GM18870 (cell line): ENCODE measurements around the gene ARHGAP26.

Source experiments
- ATAC-seq: cut with Tn5 transposase; IDR thresholded peaks from one replicate; pipeline ENCODE4 v1.9.1; 2021; ENCODE audit warnings: moderate library complexity; ENCODE audit not compliant: unreplicated experiment

The ARHGAP26 gene

DNA sequence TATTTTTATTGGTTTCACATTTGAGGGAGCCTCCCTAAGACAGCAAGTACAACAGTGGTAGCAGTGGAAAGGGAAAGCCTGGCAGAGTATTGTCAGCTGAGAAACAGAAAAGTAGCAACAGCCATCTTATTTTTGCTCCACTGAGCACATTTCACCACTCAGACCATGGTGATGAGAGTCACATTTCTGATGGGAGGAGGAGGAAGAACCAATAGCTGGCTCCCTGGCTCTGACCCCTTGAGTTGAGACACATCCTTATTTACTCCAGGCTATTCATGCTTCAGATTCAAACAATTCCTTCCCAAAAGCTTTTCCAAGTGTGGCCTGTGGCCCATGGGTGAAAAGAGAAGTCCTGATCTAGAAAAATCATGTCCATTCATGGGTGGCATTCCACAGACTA, 236.3 kb downstream of the ARHGAP26 start:
- ATAC-seq, result no peak

- ATAC-seq, result no peak
Measured at GRCh38 chr5:143008032-143008431, 237.9 kb downstream of the ARHGAP26 start.

DNA sequence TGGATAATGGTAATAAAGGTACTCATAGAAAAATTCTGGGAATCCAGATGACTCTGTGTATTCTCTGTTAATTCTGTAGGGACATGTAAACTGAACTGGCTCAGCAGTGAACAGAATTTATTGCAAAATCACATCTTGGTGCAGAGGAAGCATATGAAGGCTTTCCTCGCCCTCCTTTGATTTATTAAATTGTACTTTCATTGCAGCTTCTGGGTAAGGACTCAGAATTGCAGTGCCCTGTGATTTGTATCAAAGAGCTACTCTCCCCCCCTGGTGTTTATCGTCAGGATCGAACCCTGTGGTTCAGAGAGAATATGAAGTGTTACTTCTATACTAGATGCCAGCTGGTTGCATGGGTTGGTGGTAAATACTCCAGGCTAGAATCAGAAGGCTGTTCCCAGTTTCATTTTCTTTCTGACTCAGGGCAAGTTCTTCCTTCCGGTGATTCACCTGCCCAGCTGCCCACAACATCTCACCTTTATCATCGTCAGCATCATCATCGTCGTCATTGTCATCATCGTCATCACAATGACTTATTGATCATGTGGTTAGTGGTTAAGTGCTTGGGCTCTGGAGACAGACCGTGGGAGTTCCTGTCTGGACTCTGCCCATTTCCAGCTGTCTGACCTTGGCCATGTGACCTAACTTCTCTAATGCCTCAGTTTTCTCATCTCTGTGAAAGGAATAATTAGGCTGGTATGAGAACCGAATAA, 238.8 kb downstream of the ARHGAP26 start:
- ATAC-seq, result peak; percentile 82

DNA sequence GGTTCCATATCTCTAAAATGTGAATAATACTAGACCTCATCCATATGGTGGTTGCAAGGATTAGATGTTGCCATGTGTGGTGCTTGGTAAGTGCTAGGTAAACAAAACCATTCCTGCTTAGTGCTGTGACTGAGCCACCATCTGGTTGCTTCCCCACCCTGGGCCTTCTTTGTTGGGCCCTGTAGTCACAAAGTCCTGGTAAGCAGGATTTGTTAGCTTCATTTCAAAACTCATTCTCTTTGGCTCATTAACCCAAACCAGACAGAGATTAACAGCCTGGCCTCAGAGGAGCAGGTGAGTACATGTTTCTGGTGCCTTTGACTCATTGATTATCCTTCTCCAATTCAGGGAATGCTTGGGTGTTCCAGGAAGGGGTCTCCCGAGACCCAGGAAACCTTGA, 240.2 kb downstream of the ARHGAP26 start:
- ATAC-seq, result no peak

DNA sequence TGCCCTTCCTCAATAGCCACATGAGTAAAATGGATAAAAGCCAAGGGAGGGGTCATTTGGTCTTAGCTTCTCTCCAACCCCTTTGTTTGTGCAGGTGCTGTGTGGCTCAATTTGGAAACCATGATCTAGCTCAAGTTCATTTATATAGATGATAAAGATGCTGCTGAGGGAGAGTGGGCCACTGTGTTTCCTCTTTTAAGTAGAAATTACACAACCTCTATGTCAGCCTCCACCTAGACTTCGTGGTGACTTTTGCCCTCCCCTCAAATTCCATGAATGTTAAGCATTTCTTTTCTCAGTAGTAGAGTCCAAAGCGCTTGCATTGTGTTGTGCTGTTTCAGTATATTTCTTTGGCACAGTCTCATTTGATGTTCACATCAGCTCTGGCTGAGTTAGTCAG, 241.4 kb downstream of the ARHGAP26 start:
- no peak for ATAC-seq

DNA sequence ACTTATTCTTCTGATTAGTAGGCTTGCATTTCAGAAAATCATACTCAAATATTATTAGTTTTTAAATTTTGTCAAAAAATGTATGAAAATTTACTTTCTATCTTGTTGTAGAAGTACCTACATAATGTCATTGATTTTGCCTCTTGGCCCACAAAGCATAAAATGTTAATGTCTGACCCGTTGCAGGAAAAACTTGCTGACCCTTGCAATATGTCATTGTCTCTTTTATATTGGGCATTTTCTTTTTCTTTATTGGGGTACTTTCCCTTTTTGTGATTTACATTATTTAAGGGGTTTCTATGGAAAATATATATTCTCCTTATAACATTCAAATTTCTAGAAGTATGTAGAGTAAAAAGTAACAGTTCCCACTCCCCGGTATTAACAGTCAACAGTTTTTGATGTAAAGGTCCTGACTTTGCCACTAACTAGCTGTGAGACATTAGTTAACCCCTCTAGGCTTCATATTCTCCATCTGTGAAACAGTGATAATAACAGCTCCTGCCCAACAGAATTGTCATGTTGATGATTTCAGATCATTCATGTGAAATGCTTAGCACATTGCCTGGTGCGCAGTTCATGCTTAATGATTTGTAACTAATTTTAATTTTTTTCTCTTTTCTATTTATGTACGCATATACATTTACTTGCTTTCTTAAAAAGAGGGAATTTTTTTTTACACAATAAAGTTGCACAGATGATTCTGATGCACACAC, 243.2 kb downstream of the ARHGAP26 start:
- no peak for ATAC-seq

- ATAC-seq, result no peak
Measured at GRCh38 chr5:143014017-143014651, 244.0 kb downstream of the ARHGAP26 start.

DNA sequence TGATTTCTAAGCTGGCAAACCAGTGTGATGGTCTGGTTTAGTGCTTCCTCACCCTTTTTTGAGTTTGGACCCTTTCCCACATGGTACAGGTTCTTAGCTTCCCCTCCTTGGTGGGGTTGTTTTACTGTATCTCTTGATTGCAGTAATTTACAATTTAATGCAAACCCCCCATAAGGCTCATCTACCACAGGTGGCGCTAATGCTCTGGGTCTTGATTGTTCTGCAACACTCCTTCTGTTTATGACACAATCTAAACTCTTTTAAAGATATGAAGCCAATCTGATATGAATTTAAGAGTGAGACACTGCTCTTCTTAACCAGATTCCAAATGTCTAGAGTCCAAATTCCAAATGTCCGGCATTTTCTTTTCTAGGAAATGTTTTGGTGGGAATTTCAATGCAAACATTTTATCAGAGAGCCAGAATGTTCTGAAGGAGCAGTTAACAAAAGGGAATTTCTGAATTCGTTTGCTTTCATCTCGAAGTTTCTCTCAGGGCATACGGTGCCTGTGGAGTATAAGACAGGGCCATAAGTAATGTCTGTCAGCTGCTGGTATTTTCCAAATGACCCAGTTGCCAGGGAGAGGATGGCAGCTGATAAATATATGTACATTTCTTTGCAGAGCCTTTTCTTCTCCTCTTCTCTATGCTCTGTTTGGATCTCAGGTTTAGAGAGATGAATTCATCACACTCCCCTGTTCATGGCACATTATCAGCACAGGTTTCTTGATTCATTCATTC, 246.8 kb downstream of the ARHGAP26 start:
- no peak for ATAC-seq

- ATAC-seq, result no peak
Measured at GRCh38 chr5:143017541-143017940, 247.4 kb downstream of the ARHGAP26 start.

DNA sequence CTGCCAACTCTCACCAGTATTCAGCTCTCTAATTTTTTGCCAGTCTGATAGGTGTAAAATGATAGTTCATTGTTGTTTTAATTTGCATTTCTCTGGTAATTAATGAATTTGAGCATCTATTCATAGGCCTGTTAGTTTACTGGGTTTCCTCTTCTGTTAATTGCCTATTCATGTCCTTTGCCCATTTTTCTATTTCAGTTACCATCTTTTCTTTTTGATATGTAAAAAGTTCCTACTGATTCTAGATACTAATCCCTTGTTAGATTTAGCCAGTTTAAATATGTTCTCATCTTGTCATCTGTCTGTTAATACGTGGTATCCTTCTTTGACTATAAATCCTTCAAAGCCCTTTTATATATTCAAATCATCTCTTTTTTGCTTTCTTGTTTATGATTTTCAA, 247.8 kb downstream of the ARHGAP26 start:
- no peak for ATAC-seq

DNA sequence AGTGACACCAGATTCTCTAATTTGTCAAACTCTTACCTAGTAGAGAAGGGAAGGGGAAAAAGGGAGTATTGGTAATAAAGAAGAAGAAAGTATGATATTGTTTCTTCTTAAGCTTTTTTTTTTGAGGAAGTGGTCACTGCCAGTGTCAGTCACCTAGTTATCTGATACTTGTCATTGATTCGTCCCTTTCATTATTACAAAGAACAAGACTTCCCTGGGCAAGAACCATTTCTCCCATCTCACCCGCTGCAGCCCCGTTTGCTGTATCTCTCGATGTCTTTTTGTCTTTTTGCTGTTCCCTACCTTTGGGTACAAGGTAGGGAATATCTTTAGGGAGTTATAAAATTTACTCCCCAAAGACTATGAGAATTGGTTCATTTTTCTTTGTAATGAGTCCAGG, 249.0 kb downstream of the ARHGAP26 start:
- ATAC-seq, result peak; percentile 21

DNA sequence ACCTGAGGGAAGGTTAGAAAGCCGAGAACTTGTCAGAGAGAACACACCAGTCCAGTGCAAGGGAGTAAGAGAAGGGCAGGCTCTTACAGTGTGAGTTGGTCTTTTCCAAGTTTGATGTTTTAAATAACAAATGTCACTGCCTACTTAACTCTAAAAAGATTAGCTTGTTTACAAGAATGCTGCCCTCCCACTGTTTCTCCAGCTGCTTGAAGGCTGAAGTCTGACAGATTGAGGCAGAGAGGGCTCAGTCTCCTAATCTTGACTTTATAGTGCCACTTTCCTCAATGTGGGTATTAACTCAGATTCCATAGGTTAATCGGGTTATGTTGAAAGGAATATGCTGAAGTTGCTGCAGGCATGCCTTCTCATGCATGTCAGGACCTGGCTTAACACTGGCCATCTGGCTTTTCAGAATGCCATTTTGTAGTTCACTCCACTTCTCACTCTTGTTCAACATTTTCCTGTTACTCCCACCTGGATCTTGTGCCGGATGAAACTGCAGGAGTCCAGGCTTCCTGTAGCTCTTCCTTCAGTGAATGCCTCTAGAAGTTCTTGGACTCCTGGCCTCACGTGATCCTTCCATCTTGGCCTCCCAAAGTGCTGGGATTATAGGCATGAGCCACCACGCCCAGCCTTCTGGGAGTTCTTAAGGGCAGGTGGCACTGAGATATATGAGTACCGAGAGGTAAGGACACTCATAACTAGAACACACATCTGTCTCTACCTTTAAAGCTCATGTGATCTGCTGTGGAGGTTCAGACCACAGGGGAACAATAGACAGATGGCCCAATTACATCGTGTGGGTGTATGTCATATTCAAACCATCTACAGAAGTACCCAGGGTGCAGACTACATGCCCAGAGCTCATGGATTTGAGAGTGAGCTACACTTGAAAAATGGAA, 249.7 kb downstream of the ARHGAP26 start:
- ATAC-seq, result peak; percentile 81

GRCh38 chr5:143021595-143021994, 251.4 kb downstream of the ARHGAP26 start:
- no peak for ATAC-seq

DNA sequence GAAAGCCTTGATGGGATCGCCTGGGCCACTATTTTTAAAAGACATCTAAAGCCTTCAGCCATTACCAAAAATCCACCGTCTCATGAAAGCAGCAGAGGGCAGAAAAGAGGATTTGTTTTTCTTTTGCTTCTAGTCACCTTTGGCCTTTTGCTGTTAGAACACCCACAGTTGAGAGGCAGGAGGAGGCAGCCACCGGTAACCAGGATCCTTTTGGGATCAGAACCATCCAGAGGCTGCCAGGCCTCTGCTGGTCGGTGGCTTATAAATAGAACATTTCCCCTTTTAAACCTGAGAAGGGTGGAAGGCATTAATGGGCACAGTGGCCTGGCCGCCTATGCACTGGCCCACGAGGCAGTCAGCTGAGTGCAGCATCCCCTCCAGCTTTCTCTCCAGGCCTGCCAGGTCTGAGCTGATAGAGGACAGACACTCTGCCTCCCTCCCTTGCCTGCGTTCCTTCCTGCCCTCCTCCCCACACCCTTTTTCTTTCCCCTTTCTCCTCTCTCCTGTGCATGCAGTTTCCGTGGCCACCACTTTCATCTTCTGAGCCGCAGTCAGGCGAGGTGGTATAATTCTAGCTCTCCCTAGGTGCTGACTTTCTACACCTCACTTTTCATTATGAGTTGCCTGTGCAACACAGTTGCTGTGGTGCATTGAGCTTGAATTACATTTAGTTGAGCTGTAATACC, 253.4 kb downstream of the ARHGAP26 start:
- ATAC-seq, result peak; percentile 59

DNA sequence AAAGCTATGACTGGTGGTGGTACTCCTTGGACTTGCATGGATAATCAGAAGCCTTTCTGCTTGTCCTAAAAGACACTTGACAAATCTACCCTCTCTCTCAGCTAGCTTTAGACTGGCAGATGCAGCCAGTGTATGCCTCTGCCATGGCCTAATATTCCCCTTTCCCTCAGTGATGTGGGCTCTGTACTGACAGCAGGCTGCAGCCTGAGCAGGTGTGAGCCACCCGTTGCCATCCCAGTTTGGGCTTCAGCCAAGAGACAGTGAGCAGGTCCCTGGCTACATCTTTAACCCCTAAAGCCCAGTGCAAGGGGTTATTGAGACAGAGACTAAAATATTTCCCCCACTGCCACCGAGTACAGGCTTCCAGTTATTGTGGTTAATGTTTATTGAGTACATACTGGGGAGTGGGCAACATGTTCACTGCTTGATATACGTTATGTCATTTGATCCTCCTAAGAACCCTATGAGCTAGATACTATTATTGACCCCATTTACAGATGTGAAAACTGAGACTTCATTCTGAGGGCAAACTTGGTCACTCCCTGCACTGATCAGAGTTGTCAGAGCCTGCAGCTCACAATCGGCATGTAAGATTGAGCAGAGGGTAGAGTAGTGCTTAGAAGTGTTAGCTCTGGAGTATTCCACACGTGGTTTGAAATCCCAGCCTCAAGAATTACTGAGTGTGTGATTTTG, 254.2 kb downstream of the ARHGAP26 start:
- ATAC-seq, result no peak

GRCh38 chr5:143025376-143025775, 255.2 kb downstream of the ARHGAP26 start:
- no peak for ATAC-seq

DNA sequence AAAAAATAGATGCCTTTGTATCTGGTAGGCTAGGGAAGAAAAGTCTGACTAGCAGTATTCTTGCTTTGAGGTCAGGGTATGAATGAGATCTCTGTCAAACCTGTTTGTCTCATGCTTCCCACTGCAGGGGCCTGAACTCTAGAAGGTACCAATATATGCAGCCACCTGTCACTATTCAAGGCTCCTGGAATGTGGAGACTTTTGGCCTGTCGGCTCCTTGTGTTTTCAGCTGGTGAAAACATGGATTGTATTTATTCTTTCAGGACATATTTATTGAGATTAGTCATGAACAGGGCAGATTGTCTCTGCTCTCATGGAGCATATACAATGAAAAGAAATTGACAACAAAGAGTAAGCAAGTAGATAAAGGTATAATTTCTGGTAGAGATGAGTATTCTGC, 255.8 kb downstream of the ARHGAP26 start:
- ATAC-seq, result no peak

DNA sequence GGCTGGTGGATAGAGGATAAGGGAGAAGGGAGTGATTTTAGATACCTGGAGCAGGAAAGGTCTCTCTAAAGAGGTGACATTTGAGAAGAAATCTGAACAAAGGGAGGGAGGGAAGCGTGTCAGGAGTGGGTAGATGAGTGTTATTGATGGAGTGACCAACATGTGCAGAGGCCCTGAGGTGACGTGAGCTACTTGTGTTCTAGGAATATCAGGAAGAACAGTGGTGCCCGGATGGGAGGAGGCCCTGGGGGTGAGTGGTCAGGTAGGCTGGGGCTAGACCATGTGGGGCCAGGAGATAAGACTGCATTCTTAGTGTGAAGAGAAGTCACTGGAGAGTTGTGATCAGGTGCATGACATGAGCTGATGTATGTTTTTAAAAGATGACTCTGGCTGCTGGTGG, 256.2 kb downstream of the ARHGAP26 start:
- no peak for ATAC-seq

DNA sequence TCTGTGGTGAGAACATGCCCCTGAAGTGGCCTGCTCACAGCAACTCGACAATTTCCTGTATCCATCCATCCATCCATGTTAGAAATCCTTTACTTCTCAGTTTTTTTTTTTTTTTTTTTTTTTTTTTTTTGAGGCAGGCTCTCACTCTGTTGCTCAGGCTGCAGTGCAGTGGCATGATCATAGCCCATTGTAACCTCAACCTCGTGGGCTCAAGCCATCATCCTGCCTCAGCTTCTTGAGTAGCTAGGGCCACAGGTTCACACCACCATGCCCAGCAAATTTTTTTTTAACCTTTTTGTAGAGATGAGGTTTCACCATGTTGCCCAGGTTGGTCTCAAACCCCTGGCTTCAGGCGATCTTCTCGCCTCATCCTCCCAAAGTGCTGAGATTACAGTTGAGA, 259.1 kb downstream of the ARHGAP26 start:
- ATAC-seq, result no peak
